C4-2B (cell line): ENCODE measurements around the gene ETNK2.

ENCODE experiments used
- CTCF ChIP-seq: fragments of 450-650 bp; conservative IDR thresholded peaks from 2 replicates; pipeline ENCODE4 v1.5.1; 2017; ENCODE audit warnings: mild to moderate bottlenecking
- ZFX ChIP-seq: fragments of 450-650 bp; IDR thresholded peaks from 2 replicates; pipeline ENCODE4 v1.6.1; 2017

- no peak for TF ChIP-seq CTCF
- TF ChIP-seq ZFX, result no peak
Measured at GRCh38 chr1:204087181-204087892, 64.5 kb downstream of the ETNK2 start.
